ENCODE results near the gene SMAD3. TPM values are rescaled to one million over a fixed set of nuclear protein-coding genes. Genes with fewer than 3 reads are reported as not detected.

The SMAD3 gene
- total RNA-seq, 2 experiments from 2014 or later = 145 to 148 TPM

DNA sequence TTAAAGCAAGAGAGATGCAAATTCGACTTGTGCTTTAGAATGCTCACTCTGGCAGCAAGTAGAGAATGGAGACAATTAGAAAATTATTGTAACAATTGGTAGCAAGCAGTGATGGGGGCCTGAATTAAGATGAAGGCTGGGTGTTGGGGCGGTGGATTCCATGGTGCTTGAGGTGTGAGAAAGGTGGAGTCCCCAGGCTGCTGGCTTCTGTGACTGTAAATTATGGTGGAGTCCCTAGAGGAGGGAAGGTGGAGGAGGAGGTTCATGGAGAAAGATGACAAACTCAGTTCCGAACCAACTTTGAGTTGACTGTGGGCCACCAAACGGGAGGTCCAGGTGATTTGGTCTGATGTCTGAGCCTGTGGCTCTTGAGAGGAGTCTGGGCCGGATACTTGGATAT is 10.7 kb upstream of the SMAD3 start:
- peaks cover 30% of the 10 kb centered on the region for H3K4me1 Mint-ChIP-seq
- peaks cover 2% of the 10 kb centered on the region for H3K27me3 Mint-ChIP-seq
- POLR2A ChIA-PET = no interaction called here
- H3K9me3 Mint-ChIP-seq = no peaks in the 10 kb centered on the region
- DNase-seq = no peak
- no peak overlapping the region for H3K27ac Mint-ChIP-seq
- CTCF ChIA-PET = no interaction called here
- H3K36me3 Mint-ChIP-seq (ENCODE audit: low read depth) = no peaks in the 10 kb centered on the region
- no peak overlapping the region for H3K4me3 Mint-ChIP-seq

DNA sequence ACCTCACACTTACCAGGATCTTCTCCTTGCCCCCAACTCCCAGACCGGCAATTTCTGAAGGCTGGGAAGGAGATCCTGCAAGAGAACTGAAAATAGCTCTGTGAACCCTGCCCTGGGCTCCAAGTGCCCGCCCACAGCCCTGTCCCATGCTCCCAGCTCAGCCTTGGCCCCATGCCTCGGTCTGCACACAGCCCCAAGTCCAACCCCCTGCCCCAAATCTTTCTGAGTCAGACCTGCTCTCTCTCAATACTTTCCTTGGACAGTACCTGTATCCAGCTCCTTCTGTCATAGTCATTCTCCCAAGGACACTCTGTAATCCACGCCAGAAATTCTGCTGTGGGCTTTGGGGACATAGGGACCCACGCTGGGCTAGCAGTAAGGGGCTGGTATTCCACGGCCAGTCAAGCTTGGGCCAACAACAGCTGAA is 6.3 kb upstream of the SMAD3 start:
- Mint-ChIP-seq H3K27me3 (peaks cover 14% of the 10 kb centered on the region), H3K27ac (no peak overlapping the region), H3K9me3 (no peaks in the 10 kb centered on the region), H3K36me3 (ENCODE audit: low read depth) (no peaks in the 10 kb centered on the region), H3K4me3 (no peak overlapping the region), H3K4me1 (peaks cover 25% of the 10 kb centered on the region)
- CTCF ChIA-PET = no interaction called here
- DNase-seq = no peak
- POLR2A ChIA-PET = interaction anchor here (0.5 to 0.9 kb wide), 3 partner anchors 10 to 682 kb away, joined by 3 to 5 read pairs (median 3); no protein-coding TSS in a partner anchor

- H3K27ac Mint-ChIP-seq = no peak overlapping the region
- H3K27me3 Mint-ChIP-seq = peaks cover 17% of the 10 kb centered on the region
- H3K4me3 Mint-ChIP-seq = no peak overlapping the region
- no peaks in the 10 kb centered on the region for H3K9me3 Mint-ChIP-seq
- peaks cover 18% of the 10 kb centered on the region for H3K4me1 Mint-ChIP-seq
- DNase-seq = no peak
- H3K36me3 Mint-ChIP-seq (ENCODE audit: low read depth) = peaks cover 5% of the 10 kb centered on the region
- POLR2A ChIA-PET = interaction anchor here (1.2 to 16.8 kb wide), 4 partner anchors 19 to 37 kb away, joined by 3 to 489 read pairs (median 188); no protein-coding TSS in a partner anchor
- CTCF ChIA-PET = interaction anchor here (0.6 kb wide), 1 partner anchor 226 kb away, joined by 3 read pairs; no protein-coding TSS in a partner anchor
Observed at GRCh38 chr15:67061811-67062368, 3.5 kb upstream of the SMAD3 start.

GRCh38 chr15:67062369-67062985 is 2.9 kb upstream of the SMAD3 start:
- H3K27me3 Mint-ChIP-seq = peaks cover 17% of the 10 kb centered on the region

DNA sequence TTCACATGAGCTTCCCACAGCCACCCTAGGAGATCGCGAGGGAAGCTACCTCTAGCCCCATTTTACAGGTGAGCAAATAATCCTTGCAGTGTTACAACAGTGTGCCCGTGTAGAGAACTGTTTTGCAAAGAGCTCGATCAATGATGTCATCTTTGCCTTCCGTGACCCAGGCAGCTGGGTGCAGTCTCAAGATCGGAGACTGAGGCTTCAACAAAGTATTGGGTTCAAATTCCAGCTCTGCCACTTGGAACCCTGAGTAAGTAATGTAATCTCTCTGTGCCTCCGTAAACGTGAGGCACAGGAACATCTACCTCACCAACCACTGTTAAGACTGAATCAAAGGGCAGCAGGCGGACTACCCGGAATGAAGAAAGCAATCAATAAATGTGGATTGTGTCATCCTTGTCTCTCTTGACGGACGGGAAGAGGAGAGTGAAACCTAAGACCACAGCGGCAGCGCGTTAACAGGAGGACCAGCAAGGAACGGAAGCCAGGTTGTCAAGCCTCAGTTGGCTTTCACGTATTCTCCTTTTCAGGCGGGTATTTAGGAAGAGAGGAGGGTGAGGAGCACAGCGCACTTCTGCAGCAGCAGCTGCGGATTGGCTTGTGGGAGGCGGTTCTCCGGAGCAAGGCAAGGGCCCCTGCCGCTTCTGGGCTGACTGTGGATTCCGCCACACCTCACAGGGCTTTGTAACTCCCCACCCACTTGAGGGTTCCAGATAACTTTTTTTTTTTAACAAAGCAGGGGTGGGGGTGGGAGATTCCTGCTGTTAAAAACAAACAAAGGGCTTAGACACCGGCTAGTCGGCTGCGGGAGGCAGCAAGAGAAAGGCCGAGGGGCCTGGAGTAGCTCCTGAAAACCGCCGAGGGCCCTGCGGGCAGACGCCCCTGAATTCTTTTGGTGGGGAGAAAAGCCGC is 1.5 kb upstream of the SMAD3 start:
- Mint-ChIP-seq H3K27me3 (peaks cover 17% of the 10 kb centered on the region), H3K36me3 (ENCODE audit: low read depth) (peaks cover 26% of the 10 kb centered on the region), H3K27ac (peak overlapping the region; percentile 32), H3K9me3 (no peaks in the 10 kb centered on the region), H3K4me3 (peak overlapping the region; percentile 43), H3K4me1 (peaks cover 26% of the 10 kb centered on the region)
- DNase-seq = no peak
- POLR2A ChIA-PET = interaction anchor here (0.6 to 16.8 kb wide), 7 partner anchors 9 to 1755 kb away, joined by 3 to 489 read pairs (median 5); no protein-coding TSS in a partner anchor
- CTCF ChIA-PET = no interaction called here

More at GRCh38 chr15:67062369-67062985, 2.9 kb upstream of the SMAD3 start:
- Mint-ChIP-seq H3K27ac (no peak overlapping the region), H3K4me1 (peaks cover 18% of the 10 kb centered on the region), H3K9me3 (no peaks in the 10 kb centered on the region), H3K4me3 (no peak overlapping the region), H3K36me3 (ENCODE audit: low read depth) (peaks cover 11% of the 10 kb centered on the region)
- ChIA-PET POLR2A (interaction anchor here (1.2 to 16.8 kb wide), 5 partner anchors 10 to 37 kb away, joined by 3 to 489 read pairs (median 6); no protein-coding TSS in a partner anchor), CTCF (no interaction called here)
- DNase-seq = no peak

GRCh38 chr15:67064607-67065530 is 533 bp upstream of the SMAD3 start:
- Mint-ChIP-seq H3K9me3 (no peaks in the 10 kb centered on the region), H3K27ac (peak overlapping the region; percentile 1), H3K36me3 (ENCODE audit: low read depth) (peaks cover 35% of the 10 kb centered on the region), H3K27me3 (peaks cover 17% of the 10 kb centered on the region), H3K4me3 (peak overlapping the region; percentile 62), H3K4me1 (peaks cover 35% of the 10 kb centered on the region)
- ChIA-PET CTCF (interaction anchor here (0.9 to 2.1 kb wide), 5 partner anchors 11 to 36 kb away, joined by 3 to 8 read pairs (median 4); no protein-coding TSS in a partner anchor), POLR2A (interaction anchor here (0.6 to 16.8 kb wide), 22 partner anchors 8 to 190 kb away, joined by 3 to 489 read pairs (median 4); partner anchors contain the start of genes AAGAB and IQCH)
- peak; percentile 39 for DNase-seq

GRCh38 chr15:67066041-67066958 is 898 bp downstream of the SMAD3 start:
- peak; percentile 33 for DNase-seq
- H3K36me3 Mint-ChIP-seq (ENCODE audit: low read depth) = peaks cover 49% of the 10 kb centered on the region
- H3K27me3 Mint-ChIP-seq = peaks cover 17% of the 10 kb centered on the region
- H3K4me1 Mint-ChIP-seq = peaks cover 50% of the 10 kb centered on the region
- H3K9me3 Mint-ChIP-seq = no peaks in the 10 kb centered on the region
- peak overlapping the region; percentile 86 for H3K27ac Mint-ChIP-seq
- CTCF ChIA-PET = interaction anchor here (0.6 to 2.1 kb wide), 14 partner anchors 10 to 135 kb away, joined by 3 to 8 read pairs (median 3); no protein-coding TSS in a partner anchor
- H3K4me3 Mint-ChIP-seq = peak overlapping the region; percentile 98
- POLR2A ChIA-PET = interaction anchor here (0.9 to 16.8 kb wide), 28 partner anchors 8 to 189 kb away, joined by 3 to 489 read pairs (median 4); partner anchors contain the start of genes AAGAB and IQCH

- no peak for DNase-seq
- Mint-ChIP-seq H3K36me3 (ENCODE audit: low read depth) (peaks cover 53% of the 10 kb centered on the region), H3K4me3 (peak overlapping the region; percentile 98), H3K9me3 (no peaks in the 10 kb centered on the region), H3K4me1 (peaks cover 51% of the 10 kb centered on the region), H3K27ac (peak overlapping the region; percentile 86), H3K27me3 (peaks cover 17% of the 10 kb centered on the region)
- ChIA-PET CTCF (interaction anchor here (0.6 to 2.1 kb wide), 7 partner anchors 9 to 129 kb away, joined by 3 to 8 read pairs (median 3); no protein-coding TSS in a partner anchor), POLR2A (interaction anchor here (0.9 to 16.8 kb wide), 19 partner anchors 15 to 187 kb away, joined by 3 to 489 read pairs (median 5); partner anchors contain the start of genes AAGAB and IQCH)
Observed at GRCh38 chr15:67066959-67067853, 1.8 kb downstream of the SMAD3 start.

- ChIA-PET CTCF (interaction anchor here (1.3 to 6.2 kb wide), 3 partner anchors 15 to 33 kb away, joined by 4 to 51 read pairs (median 4); no protein-coding TSS in a partner anchor), POLR2A (interaction anchor here (1.0 to 16.8 kb wide), 13 partner anchors 14 to 1763 kb away, joined by 3 to 489 read pairs (median 5); partner anchors contain the start of genes AAGAB and IQCH)
- DNase-seq = no peak
- peaks cover 61% of the 10 kb centered on the region for H3K36me3 Mint-ChIP-seq (ENCODE audit: low read depth)
- peaks cover 58% of the 10 kb centered on the region for H3K4me1 Mint-ChIP-seq
- no peaks in the 10 kb centered on the region for H3K9me3 Mint-ChIP-seq
- peak overlapping the region; percentile 86 for H3K27ac Mint-ChIP-seq
- peaks cover 15% of the 10 kb centered on the region for H3K27me3 Mint-ChIP-seq
- H3K4me3 Mint-ChIP-seq = peak overlapping the region; percentile 98
Observed at GRCh38 chr15:67067930-67068551, 2.6 kb downstream of the SMAD3 start.
